Measurements from ENCODE around the gene SPDYE17.
"Not testable (repeated sequence)": the region's sequence is repeated elsewhere in the genome, so short reads cannot be mapped to it uniquely, and the experiment has no call there.

Gene SPDYE17, protein sequence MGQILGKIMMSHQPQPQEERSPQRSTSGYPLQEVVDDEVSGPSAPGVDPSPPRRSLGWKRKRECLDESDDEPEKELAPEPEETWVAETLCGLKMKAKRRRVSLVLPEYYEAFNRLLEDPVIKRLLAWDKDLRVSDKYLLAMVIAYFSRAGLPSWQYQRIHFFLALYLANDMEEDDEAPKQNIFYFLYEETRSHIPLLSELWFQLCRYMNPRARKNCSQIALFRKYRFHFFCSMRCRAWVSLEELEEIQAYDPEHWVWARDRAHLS

DNA sequence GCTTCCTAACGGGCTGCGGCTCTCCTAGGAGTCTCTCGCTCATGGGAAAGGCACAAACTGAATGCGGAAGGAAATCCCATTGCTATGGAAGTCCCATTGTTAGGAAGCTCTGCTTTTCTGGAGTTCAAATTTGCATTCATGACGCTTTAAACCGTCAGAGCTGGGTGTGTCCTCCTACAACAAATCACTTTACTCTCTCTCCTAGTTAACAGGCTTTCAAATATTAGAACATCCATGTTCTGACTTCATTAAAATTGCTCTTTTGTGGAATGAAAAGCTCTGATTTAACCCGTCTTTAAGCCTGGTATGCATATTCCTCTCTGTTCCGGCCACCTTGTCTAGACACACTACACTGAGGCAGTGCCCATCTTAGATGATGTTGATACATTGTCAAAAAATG lies at the start of gene SPDYE17:
TSS of gene SPDYE17 (minus strand) at position 101 of the 400 bp plus-strand sequence. CDS start 1,791 bp downstream, outside the sequence.
- DNase-seq, result not testable (repeated sequence)

DNA sequence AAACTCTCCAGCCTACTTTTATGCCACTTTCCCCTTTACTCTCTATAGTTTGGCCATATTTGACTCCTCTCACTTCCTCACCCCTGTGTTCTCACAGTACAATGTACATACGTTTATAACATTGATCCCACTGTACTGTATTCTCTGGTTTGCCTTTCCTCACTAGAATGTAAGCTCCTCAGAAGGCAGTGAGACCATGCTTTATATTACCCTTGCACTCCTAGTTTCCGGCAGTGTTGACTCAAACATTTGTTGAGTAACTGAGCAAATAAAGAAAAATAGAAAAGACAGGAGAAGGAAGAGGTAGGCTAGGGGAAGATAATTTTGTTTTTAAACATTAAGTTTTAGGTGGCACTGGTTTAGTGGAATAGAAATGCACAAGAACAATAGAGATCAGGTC lies 48.1 kb upstream of the SPDYE17 start:
- DNase-seq, result not testable (repeated sequence)

DNA sequence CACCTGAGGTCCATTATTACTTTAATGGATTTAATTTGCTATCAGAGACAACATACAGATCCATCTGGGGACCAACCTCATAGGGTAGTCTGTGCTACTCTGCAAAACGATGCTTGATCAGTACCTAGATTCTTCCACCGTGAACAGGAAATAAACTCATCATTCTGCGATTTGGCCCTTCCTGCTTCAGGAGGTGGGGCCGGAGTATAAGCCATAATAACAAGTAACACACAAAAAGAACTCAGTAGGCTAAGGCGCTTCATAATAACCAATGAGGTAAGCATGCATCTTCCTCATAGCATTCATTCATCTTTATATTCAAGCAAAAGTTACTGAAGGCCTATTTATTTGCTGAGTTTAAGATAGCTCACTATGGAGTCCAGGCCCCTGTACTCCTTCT lies 47.5 kb upstream of the SPDYE17 start:
- not testable (repeated sequence) for DNase-seq

DNA sequence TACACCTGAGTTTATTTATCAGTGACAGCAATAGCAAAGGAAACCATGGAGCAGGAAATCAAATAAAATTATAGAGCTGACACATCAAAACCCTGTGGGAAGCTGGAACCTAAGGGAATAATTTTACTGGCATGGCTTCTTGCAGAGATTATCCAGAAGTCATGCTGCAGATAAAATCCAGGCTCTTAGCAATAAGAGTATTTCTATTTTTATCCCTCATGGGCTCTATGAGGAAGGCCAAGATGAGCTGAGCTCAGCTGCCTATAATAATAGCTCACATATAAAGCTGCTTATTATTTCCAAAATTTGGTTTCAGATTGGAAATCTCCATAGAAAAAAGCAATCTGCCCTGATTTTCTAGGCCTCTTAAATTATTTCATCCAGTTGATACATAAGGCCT lies 47.0 kb upstream of the SPDYE17 start:
- DNase-seq, result not testable (repeated sequence)

DNA sequence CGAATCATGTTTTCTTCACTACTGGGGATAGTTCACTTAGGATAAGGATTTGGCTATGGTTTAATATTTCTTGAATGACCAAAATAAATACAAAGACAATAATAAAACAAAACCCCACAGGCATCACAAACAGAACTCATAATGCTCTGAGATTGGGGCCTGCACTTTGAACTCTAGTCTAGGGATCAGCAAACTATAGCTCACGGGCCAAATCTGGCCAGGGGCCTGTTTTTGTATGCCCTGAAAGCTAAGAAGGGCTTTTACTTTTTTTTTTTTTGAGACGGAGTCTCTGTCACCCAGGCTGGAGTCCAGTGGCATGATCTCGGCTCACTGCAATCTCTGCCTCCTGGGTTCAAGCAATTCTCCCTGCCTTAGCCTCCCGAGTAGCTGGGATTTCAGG lies 44.9 kb upstream of the SPDYE17 start:
- DNase-seq, result not testable (repeated sequence)

DNA sequence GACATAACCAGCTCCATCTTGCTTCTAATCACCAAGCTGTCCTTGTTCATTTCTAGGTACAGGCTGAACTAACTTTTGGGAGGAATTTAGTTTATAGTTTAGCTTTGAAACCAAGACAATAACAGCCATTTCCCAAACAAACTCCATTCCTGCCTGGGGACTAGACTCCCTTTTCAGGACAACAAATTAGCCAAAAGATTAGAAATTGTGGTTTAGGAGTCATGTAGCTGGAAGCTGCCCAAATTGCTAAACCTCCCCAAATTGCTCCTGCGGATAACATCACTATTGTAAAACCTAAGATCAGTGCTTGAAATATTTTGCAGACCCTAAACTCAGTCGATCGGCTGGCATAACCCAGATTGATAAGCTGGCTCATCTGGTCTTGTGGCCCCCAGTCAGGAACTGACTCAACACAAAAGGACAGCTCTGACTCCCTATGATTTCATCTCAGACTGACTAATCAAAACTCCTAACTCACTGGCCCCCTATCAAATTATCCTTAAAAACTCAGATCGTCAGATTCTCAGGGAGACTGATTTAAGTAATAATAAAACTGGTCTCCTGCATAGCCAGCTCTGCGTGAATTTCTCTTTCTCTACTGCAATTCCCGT lies 42.7 kb upstream of the SPDYE17 start:
- not testable (repeated sequence) for DNase-seq

DNA sequence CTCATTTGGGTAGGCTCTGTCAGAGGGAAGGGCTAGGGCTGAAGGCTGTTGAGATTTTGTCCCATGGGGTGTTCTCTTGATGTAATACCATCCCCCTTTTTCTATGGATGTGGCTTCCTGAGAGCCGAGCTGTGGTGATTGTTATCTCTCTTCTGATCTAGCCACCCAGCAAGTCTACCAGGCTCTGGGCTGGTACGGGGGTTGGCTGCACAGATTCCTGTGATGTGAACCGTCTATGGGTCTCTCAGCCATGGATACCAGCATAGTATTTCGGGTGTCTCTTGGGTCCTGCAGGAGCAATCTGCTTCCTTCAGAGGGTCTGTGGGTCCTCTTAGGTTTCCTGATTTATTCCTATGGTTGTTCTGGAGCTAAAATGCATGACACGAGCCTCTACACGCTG lies 38.9 kb upstream of the SPDYE17 start:
- not testable (repeated sequence) for DNase-seq

DNA sequence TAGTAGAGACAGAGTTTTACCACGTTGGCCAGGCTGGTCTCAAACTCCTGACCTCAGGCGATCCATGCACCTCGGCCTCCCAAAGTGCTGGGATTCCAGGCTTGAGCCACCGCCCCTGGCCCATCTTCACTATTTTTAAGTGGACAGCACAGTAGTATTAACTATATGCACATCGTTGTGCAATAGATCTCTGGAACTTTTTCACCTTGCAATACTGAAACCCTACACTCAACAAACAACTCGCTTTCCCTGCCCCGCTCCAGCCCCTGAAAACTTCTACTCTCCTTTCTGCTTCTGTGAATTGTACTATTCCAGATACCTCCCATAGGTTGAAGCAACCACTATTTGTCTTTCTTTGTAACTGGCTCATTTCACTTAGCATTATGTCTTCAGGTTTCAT lies 33.7 kb upstream of the SPDYE17 start:
- not testable (repeated sequence) for DNase-seq

DNA sequence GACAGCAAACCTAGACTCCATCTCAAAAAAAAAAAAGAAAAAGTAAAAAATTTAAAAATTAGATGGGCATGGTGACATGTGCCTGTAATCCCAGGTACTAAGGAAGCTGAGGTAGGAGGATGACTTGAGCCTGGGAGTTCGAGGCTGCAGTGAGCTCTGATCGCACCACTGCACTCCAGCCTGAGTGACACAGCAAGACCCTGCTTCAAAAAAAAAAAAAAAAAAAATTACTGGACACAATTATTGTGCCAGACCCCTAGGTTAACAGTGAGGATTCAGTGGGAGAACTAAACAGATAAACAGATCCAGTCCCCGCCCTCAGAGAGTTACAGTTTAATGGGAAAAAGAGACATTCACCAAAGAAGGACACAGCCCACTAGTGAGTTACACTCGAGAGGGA lies 31.6 kb upstream of the SPDYE17 start:
- not testable (repeated sequence) for DNase-seq

DNA sequence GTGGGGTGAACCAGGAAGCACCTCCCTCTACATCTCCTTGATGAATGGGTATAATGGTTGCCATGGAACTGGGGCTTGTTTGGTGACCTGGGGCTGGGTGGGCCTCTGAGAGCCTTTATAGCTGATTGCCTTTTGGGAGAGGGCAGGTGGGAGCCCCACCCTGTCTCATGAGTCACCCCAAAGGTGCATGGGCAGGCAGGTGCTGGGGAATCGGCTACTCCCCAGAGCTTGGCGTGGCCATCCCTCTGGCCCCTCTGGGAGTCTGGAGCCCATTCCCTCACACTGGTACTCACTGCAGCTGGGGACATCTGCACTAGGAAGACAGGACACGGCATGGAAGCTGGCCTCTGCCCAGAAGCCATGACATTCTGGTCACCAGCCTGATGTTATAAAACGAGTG lies 30.4 kb upstream of the SPDYE17 start, which contains the start of gene SPDYE18:
TSS of gene SPDYE18 (minus strand) at position 2 of the 400 bp plus-strand sequence. CDS start 2,046 bp downstream, outside the sequence.
- not testable (repeated sequence) for DNase-seq

DNA sequence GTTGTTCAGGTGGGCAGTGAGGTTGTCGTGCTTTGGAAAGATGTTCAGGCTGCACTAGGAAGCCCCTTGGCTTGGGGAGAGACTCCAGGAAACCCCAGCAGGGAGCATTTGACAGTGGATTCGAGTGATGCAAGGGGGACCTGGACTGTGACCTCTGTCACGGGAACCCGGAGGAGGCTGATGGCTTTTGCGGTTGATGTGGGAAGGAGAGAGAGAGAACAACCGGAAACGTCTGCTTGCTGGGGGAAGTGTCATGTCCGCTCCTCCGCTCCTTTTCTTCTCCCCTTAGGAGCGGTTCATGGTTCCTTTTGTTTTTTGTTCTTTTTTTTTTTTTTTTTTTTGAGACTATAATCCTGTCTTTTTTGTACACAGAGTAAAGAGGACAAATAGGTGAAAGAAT lies 5.8 kb downstream of the SPDYE17 start:
- DNase-seq, result not testable (repeated sequence)

DNA sequence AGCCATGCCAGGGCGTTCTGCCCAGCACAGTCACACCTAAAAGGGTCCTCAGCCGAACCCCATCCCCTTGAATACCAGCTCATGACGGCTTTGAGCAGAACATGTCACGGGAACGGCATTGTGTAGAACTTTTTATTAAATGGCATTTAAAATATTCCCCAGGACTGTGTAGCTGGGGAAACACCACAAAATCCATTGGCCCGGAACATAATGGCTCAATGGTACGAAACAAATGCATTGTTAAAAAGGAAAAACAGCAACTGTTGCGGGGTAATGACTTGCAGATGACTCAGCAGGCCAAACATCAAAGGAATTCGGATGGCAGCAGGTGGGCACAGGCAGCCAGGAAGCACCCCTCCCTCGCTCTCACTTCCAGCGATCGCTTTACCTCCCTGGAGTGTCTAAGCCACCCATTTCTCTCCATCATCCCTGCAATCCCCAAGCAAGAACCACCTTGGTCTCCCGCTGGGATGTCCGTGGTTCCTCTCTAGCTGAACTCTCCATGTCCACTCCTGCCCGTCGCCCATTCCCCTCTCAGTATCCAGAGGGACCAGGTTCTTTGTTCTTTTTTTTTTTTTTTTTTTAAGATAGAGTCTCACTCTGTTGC lies 22.0 kb downstream of the SPDYE17 start:
- not testable (repeated sequence) for DNase-seq

DNA sequence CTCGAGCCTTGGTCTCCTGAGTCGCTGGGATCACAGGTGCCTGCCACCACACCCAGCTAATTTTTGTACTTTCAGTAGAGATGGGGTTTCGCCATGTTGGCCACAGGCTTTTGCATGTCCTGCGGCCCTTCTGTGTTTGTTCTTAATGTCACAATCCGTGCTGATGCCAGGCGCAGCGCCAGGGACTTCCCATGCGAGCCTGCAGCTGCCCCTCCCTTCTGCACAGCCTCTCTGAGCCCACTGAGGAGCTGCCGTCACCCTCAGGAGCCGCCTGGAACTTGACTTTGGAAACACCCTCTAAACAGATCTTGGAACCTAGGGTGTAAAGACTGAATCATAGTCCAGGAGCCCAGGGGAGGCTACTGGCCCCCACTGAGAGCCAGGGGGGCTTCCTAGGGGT lies 24.2 kb downstream of the SPDYE17 start:
- not testable (repeated sequence) for DNase-seq

DNA sequence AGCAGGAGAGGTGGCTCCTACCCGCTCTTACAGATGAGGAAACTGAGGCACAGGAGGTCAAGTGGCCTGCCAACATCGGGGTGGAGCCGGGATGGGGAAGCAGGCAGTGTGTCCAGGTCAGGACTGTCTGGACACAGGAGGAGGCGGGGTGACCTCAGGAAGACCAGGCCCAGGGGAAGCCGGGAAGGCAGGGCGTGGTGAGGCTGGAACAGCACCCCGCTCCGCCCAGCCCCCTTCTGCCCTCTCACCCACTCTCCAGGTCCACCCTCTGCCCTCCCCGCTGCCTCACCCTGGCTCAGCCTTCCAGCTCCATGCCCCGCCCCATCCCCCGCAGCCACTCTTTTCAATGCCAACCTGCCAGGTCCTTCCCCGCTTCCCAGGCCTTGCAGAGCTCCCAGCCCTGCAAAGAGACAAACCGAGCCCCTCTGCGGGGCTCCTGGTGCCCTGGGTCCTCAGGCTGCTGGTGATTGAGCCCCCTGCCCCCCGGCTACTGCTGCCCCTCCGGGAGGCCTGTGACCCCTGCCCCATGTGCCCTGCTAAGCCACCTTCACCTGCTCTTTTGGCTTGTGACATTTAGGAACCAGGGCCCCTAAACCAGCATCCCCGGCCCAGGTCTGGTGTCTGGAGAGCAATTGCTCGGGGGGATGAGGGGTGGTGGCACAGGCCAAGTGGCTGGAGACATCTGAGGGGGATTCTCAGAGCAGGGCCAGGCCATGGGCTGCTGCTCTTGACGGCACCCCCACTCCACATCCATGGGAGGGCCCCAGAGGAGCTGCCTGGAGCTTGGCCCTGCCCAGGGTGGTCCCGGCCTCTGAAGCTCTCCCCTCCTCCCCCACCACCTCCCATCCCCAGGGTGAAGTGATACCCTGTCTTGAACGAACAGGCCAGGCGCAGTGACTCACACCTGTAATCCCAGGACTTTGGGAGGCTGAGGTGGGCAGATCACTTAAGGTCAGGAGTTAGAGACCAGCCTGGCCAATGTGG lies 25.7 kb downstream of the SPDYE17 start:
- not testable (repeated sequence) for DNase-seq

DNA sequence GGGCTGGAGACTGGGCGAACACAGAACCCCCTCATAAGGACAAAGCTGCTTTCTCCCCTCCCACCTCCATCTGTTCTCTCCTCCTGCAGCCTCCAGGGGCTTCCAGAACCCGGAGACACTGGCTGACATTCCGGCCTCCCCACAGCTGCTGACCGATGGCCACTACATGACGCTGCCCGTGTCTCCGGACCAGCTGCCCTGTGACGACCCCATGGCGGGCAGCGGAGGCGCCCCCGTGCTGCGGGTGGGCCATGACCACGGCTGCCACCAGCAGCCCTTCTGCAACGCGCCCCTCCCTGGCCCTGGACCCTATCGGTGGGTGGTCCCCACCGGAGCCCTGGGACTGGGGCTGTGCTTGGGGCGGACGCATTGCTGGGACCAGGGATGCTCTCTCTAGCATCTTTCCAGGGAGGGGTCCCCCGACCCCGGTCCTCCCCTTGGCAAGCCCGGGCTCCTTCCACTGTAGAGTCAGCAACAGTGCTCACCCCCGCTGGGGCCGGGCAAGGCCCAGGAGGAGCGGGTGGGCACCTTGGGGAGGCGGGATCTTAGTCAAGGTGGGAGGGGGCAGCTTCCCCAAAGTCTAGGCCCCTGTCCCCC lies 26.6 kb downstream of the SPDYE17 start:
- DNase-seq, result not testable (repeated sequence)

DNA sequence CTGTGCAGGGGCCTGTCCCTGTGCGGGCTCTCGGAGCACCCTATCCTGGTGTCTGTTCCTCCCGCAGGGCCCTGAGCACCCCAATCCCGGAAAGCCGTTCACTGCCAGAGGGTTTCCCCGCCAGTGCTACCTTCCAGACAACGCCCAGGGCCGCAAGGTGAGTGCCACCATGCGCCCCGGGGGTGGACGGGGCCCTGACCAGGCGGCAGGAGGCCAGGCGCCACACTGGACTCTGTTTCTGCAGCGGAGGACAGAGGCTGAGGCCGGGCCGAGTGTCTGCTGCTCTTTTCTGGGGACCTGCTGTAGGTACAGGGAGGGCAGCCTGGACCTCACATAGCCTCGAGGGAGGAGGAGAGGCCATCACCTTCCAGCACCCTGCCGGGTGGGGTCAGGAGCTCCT lies 28.0 kb downstream of the SPDYE17 start:
- not testable (repeated sequence) for DNase-seq

DNA sequence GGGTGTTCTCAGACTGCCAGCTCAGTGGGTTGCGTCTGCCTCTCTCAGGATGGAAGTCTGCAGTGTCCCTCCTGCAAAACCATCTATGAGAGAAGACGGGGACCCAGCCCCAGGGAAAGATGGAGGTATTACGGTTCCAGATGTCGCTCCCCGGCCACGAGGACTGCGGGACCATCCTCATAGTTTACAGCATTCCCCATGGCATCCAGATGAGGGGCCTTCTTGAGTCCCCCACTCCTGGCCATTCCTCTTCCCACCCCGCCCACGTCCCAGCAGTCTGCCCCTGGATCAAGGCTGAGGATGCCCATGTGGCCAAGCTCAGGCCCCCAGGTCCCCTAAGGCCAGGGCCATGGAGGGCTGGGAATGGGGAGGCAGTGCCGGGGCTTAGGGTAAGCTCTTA lies 28.9 kb downstream of the SPDYE17 start:
- not testable (repeated sequence) for DNase-seq

DNA sequence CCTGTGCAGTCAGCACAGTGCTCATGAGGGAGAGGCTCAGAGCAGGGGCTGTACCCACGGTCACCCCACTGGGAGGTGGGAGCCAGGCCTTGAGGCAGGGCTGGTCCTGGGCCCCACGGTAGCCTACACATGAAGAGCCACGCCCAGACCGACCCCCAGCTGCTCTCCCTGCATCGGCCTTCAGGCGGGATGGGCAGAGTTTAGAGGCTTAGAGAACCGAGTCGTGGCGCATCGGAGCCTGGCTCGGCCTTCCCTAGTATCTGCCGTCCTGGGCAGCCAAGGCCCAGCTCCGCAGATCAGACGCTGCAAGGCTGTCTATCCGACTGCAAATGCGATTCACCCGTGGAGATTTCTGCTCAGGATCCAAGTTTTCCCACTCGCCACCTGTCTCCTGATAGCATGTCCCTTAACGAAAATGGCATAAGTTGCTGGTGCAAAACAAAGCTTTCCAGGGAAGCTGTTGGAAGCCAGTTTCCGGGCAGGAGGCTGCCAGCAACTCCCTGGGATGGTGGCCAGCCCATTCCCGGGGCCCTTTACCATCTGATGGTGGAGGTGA lies 29.4 kb downstream of the SPDYE17 start:
- DNase-seq, result not testable (repeated sequence)

DNA sequence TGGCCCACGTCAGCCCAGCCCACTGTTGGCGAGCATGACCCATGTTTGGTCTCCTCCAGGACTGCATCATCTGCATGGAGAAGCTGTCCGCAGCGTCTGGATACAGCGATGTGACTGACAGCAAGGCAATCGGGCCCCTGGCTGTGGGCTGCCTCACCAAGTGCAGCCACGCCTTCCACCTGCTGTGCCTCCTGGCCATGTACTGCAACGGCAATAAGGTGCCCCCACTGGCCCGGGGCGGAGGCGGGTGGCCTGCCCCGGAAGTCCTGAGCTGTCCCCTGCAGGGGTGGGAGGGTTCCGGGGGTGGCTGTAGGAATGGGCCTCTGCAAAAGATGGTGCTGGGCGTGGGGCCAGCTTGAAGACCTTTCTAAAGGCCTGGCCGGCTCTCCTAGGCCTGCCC lies 30.1 kb downstream of the SPDYE17 start:
- DNase-seq, result not testable (repeated sequence)

DNA sequence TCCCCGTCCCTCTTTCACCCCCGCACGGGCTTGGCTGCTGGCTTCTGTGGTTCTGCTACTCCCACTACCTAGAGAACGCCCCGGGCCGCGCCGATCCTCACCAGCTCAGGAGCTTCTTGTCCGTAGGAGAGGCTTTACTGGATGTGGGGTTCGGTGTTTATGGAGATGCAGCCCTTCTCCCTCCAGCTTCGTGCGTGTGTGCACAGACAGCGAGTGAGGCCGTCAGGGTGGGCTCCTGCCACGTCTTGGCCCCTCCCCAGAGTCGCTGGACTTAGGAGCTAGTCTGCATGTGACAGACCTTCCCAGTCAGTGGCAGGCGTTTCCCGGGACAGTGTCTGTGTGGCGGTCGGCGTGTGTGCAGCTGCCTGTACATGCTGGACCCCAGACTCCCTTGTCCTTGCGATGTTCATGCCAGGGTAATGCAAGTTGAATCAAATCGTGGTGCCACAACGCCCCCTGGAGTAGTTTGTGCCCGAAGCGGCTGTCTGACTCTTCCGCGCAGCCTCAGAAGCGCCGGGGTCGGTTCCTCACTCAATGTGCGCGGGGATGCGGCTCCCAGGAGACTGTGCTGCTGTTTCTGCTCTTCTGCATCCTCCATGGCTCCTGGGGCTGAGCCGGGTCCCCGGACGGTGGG lies 32.6 kb downstream of the SPDYE17 start:
- DNase-seq, result not testable (repeated sequence)

DNA sequence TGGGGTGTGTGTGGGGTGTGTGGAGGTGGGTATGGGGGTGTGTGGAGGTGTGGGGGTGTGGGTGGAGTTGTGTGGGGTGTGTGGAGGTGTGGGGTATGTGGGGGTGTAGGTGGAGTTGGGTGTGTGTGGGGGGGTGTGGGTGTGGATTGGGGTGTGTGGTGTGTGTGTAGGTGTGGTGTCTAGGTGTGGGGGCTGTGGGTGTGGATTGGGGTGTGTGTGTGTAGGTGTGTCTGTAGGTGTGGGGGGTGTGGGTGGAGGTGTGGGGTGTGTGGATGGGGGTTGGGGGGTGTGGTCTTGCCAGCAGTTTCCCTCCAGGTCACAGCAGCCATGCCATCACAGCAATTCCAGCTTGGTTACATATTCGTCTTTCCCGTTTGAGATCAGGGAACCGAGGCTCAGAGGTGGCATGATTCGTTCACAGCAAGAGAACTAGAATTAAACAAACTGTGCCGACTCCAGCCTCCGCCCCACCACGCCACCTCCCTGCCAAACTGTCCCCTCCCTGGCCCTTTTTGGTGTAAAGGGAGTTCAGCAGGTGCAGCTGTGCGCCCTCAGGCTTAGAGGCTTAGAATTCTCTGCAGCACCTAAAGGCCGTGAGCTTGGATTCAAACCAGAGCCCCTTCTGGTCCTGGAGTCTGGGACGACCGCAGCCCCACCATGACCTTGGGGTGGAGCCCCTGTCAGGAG lies 33.3 kb downstream of the SPDYE17 start:
- not testable (repeated sequence) for DNase-seq

Measured in stimulated activated naive CD4-positive, alpha-beta T cell treated with Interleukin-2 at 50 U/mL for 16 hours (primary cell).